Stomach smooth muscle (tissue), 2 donors: Measurements from ENCODE around the gene LCA5.

Experiments used
- H3K27ac ChIP-seq: one replicate; pipeline ENCODE4 v1.7.0; 2013; ENCODE audit warnings: mild to moderate bottlenecking, low read length, inconsistent platforms
- H3K27me3 ChIP-seq, 2 donors: one replicate each; pipeline ENCODE4 v1.7.0; 2013; ENCODE audit warnings: low read length in 2 of 2; ENCODE audit not compliant: insufficient read depth in 2 of 2, control insufficient read depth in 1 of 2
- H3K36me3 ChIP-seq, 2 donors: one replicate each; pipeline ENCODE4 v1.7.0; 2013; ENCODE audit warnings: low read length in 2 of 2; ENCODE audit not compliant: control insufficient read depth in 2 of 2, insufficient read depth in 2 of 2
- H3K4me1 ChIP-seq: one replicate; pipeline ENCODE4 v1.7.0; 2013; ENCODE audit warnings: low read length; ENCODE audit not compliant: control insufficient read depth, insufficient read depth
- H3K4me3 ChIP-seq, 2 donors: one replicate each; pipeline ENCODE4 v1.7.0; 2013; ENCODE audit warnings: low read length in 2 of 2
- H3K9ac ChIP-seq, 2 donors: one replicate each; pipeline ENCODE4 v1.7.0; 2013; ENCODE audit warnings: low read length in 2 of 2, mild to moderate bottlenecking in 1 of 2
- H3K9me3 ChIP-seq, 2 donors: one replicate each; pipeline ENCODE4 v1.7.0; 2013; ENCODE audit warnings: low read length in 2 of 2; ENCODE audit not compliant: control insufficient read depth in 2 of 2
- donor health status: healthy.
- donor health status: Pancreatic carcinoma.

The LCA5 gene

DNA sequence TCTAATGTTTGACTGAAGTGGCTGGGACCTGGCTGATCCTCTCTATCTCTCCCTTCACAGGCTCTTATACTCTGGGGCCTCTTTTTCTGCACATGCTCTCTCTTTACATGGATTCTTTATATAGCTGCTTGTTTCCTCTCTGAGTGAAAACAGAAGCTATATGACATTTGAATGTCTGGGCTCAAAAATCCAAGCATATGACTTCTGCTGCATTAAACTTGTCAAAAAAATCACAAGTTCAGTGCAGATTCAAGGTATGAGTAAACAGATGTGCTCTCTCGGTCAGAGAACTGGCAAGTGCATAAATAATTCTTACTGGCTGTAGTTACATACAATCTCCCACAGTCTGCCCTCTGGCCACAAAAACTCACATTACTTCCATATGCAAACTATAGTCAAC lies 96.6 kb downstream of the LCA5 start:
- Histone ChIP-seq H3K27me3 (no peaks in the 10 kb centered on the region), H3K9me3 (peaks cover 0 to 3% of the 10 kb centered on the region in 2 donors), H3K4me3 (no peak overlapping the region), H3K36me3 (no peaks in the 10 kb centered on the region), H3K9ac (no peak overlapping the region), H3K4me1 (no peaks in the 10 kb centered on the region), H3K27ac (no peak overlapping the region)

DNA sequence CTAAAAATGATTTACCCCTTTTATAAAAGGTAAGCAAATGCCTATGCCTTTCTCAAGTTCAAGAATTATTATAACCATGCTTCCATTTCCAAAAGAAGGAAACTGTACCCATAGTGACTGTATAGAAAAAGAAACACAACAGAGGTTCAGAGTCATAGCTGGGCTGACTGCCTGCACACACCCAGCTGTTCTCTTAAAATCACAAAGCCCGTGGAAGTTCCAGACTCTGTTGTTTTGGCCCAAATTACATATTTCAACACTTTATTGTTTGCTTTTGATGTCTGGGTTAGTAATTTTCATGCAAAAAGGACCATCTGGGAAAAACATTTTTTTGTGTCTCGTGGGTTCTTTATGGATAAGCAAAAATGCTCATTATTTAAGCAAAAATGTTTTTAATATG lies 99.2 kb downstream of the LCA5 start:
- no peak overlapping the region for H3K4me3 ChIP-seq

DNA sequence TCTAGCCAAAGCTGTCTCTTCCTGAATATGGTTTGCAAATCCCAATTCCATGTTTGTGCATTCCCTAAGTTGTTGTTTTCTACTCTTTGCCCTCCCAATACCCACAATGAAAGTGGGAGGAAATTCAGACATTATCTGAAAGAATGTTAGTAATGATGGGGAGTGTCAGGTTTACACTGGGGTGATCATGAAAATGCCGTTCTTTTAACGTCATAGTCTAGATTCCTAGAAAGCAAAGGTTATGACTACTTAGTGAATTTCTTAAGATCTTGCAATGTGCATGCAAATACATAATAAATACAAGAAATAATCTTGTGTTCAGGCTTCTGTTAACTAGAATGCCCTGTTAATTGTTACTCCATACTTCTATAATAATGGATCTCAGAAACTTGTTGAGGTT lies 101.0 kb downstream of the LCA5 start:
- no peaks in the 10 kb centered on the region for H3K4me1 ChIP-seq
- H3K36me3 ChIP-seq, result no peaks in the 10 kb centered on the region
- H3K4me3 ChIP-seq, result no peak overlapping the region
- H3K27ac ChIP-seq, result no peak overlapping the region
- H3K9ac ChIP-seq, result no peak overlapping the region
- H3K9me3 ChIP-seq, result no peaks in the 10 kb centered on the region
- no peaks in the 10 kb centered on the region for H3K27me3 ChIP-seq

More for the DNA sequence above, 99.2 kb downstream of the LCA5 start:
- H3K36me3 ChIP-seq, result no peaks in the 10 kb centered on the region
- H3K9me3 ChIP-seq, result no peaks in the 10 kb centered on the region
- no peak overlapping the region for H3K9ac ChIP-seq
- no peak overlapping the region for H3K27ac ChIP-seq
- no peaks in the 10 kb centered on the region for H3K4me1 ChIP-seq
- H3K27me3 ChIP-seq, result no peaks in the 10 kb centered on the region

- H3K27ac ChIP-seq, result no peak overlapping the region
- no peaks in the 10 kb centered on the region for H3K4me1 ChIP-seq
- H3K4me3 ChIP-seq, result no peak overlapping the region
- H3K9me3 ChIP-seq, result no peaks in the 10 kb centered on the region
- no peaks in the 10 kb centered on the region for H3K27me3 ChIP-seq
- no peaks in the 10 kb centered on the region for H3K36me3 ChIP-seq
- H3K9ac ChIP-seq, result no peak overlapping the region
Measured at GRCh38 chr6:79435746-79436145, 101.5 kb downstream of the LCA5 start.
